ENCODE results near the gene SARDH.

The SARDH gene

GRCh38 chr9:133703591-133704399 lies 34.4 kb downstream of the SARDH start:
- in situ Hi-C loops (cut with HindIII; ENCODE audit: low sequenced_read_pairs): no loop called here
- no peak for TF ChIP-seq CTCF (IDR thresholded peaks at IDR 0.05; ENCODE audit: low read depth, low read length, missing control alignments)
- no peak for DNase-seq (ENCODE audit: low read depth)

GRCh38 chr9:133702798-133703590 lies 35.2 kb downstream of the SARDH start:
- DNase-seq (ENCODE audit: low read depth): no peak
- no peak overlapping the region for H3K4me3 ChIP-seq (ENCODE audit: low read depth, low read length)
- TF ChIP-seq CTCF (IDR thresholded peaks at IDR 0.05; ENCODE audit: low read depth, low read length, missing control alignments): no peak
- in situ Hi-C loops (cut with HindIII; ENCODE audit: low sequenced_read_pairs): no loop called here

More at GRCh38 chr9:133703591-133704399, 34.4 kb downstream of the SARDH start:
- H3K4me3 ChIP-seq (ENCODE audit: low read depth, low read length): no peak overlapping the region

GRCh38 chr9:133701981-133702797 lies 36.0 kb downstream of the SARDH start:
- no peak overlapping the region for H3K4me3 ChIP-seq (ENCODE audit: low read depth, low read length)
- in situ Hi-C loops (cut with HindIII; ENCODE audit: low sequenced_read_pairs): no loop called here
- TF ChIP-seq CTCF (IDR thresholded peaks at IDR 0.05; ENCODE audit: low read depth, low read length, missing control alignments): no peak
- no peak for DNase-seq (ENCODE audit: low read depth)

GRCh38 chr9:133701321-133701980 lies 36.7 kb downstream of the SARDH start:
- no peak overlapping the region for H3K4me3 ChIP-seq (ENCODE audit: low read depth, low read length)
- DNase-seq (ENCODE audit: low read depth): no peak
- in situ Hi-C loops (cut with HindIII; ENCODE audit: low sequenced_read_pairs): no loop called here
- TF ChIP-seq CTCF (IDR thresholded peaks at IDR 0.05; ENCODE audit: low read depth, low read length, missing control alignments): no peak

GRCh38 chr9:133700819-133701320 lies 37.3 kb downstream of the SARDH start:
- no peak for TF ChIP-seq CTCF (IDR thresholded peaks at IDR 0.05; ENCODE audit: low read depth, low read length, missing control alignments)
- in situ Hi-C loops (cut with HindIII; ENCODE audit: low sequenced_read_pairs): no loop called here
- DNase-seq (ENCODE audit: low read depth): no peak
- H3K4me3 ChIP-seq (ENCODE audit: low read depth, low read length): no peak overlapping the region
